HEK293 (cell line): ENCODE data around the gene VAV2.

Experiments used
- CTCF ChIA-PET: fragments of 350-600 bp; formaldehyde crosslinking; extraction: SDS; loops from one replicate; lab custom pipeline; 2021; ENCODE audit warnings: antibody characterized with exemption; lab: Yijun Ruan, JAX
- POLR2A ChIA-PET: fragments of 300-600 bp; formaldehyde crosslinking; extraction: SDS; loops from one replicate; lab custom pipeline; 2020; ENCODE audit warnings: antibody characterized with exemption, inconsistent platforms; lab: Yijun Ruan, JAX
- H3K27ac ChIP-seq: fragments of 200-500 bp; sonication (Bioruptor generic); 2 replicates; pipeline ENCODE4 v1.5.1; 2014; ENCODE audit warnings: low read depth, low read length, control low read depth, inconsistent platforms; ENCODE audit errors: extremely low read depth
- H3K36me3 ChIP-seq, 2 experiments: fragments of 200-500 bp in 1 of 2; sonication (Bioruptor generic) in 1 of 2; 1 replicate in 1 of 2; 2 replicates in 1 of 2; pipeline ENCODE4 v1.5.1; 2014 to 2017; ENCODE audit warnings: inconsistent platforms in 2 of 2, low read length in 2 of 2; ENCODE audit not compliant: control insufficient read depth in 2 of 2, insufficient read depth in 1 of 2
- H3K4me1 ChIP-seq: fragments of 200-500 bp; sonication (Bioruptor generic); 2 replicates; pipeline ENCODE4 v1.5.1; 2014; ENCODE audit warnings: mild to moderate bottlenecking, low read length, inconsistent platforms; ENCODE audit not compliant: control insufficient read depth, insufficient read depth
- H3K4me3 ChIP-seq: 2 replicates; pipeline ENCODE4 v1.5.1; 2011; ENCODE audit warnings: low read depth, mild to moderate bottlenecking, control low read depth, low read length, moderate library complexity
- H3K9me3 ChIP-seq: fragments of 200-500 bp; sonication (Bioruptor generic); 2 replicates; pipeline ENCODE4 v1.5.1; 2014; ENCODE audit warnings: low read depth, low read length, inconsistent platforms; ENCODE audit not compliant: control insufficient read depth, insufficient read depth
- FEZF1 ChIP-seq: fragments of 450-650 bp; formaldehyde crosslinking; IDR thresholded peaks from 2 replicates; pipeline ENCODE4 v1.5.1; 2016; ENCODE audit warnings: missing biosample characterization, missing genetic modification characterization
- KLF16 ChIP-seq: fragments of 450-650 bp; formaldehyde crosslinking; IDR thresholded peaks from 2 replicates; pipeline ENCODE4 v1.5.1; 2017; ENCODE audit warnings: missing biosample characterization, missing genetic modification characterization
- KLF7 ChIP-seq: fragments of 450-650 bp; formaldehyde crosslinking; IDR thresholded peaks from 2 replicates; pipeline ENCODE4 v1.5.1; 2016; ENCODE audit warnings: missing biosample characterization, missing genetic modification characterization, borderline replicate concordance
- KLF8 ChIP-seq: fragments of 450-650 bp; formaldehyde crosslinking; IDR thresholded peaks from 2 replicates; pipeline ENCODE4 v1.5.1; 2016; ENCODE audit warnings: missing biosample characterization, missing genetic modification characterization
- ZBTB44 ChIP-seq: fragments of 450-650 bp; IDR thresholded peaks from 2 replicates; pipeline ENCODE4 v1.5.1; 2018; ENCODE audit warnings: missing biosample characterization, mild to moderate bottlenecking, missing genetic modification characterization
- ZBTB7A ChIP-seq: fragments of 450-650 bp; formaldehyde crosslinking; IDR thresholded peaks from 2 replicates; pipeline ENCODE4 v1.5.1; 2016; ENCODE audit warnings: low read depth, missing biosample characterization, missing genetic modification characterization
- ZFHX2 ChIP-seq: fragments of 450-650 bp; formaldehyde crosslinking; conservative IDR thresholded peaks from 2 replicates; pipeline ENCODE4 v1.5.1; 2016; ENCODE audit warnings: missing biosample characterization, missing genetic modification characterization
- ZFP69B ChIP-seq: fragments of 450-650 bp; formaldehyde crosslinking; IDR thresholded peaks from 2 replicates; pipeline ENCODE4 v1.5.1; 2016; ENCODE audit warnings: missing biosample characterization, missing genetic modification characterization
- ZIC2 ChIP-seq: fragments of 450-650 bp; formaldehyde crosslinking; IDR thresholded peaks from 2 replicates; pipeline ENCODE4 v1.5.1; 2016; ENCODE audit warnings: missing biosample characterization, missing genetic modification characterization
- ZNF10 ChIP-seq: fragments of 450-650 bp; formaldehyde crosslinking; IDR thresholded peaks from 2 replicates; pipeline ENCODE4 v1.5.1; 2017; ENCODE audit warnings: missing biosample characterization, missing genetic modification characterization
- ZNF114 ChIP-seq: fragments of 450-650 bp; formaldehyde crosslinking; IDR thresholded peaks from 2 replicates; pipeline ENCODE4 v1.5.0; 2017; ENCODE audit warnings: missing biosample characterization, missing genetic modification characterization
- ZNF121 ChIP-seq: fragments of 450-650 bp; formaldehyde crosslinking; IDR thresholded peaks from 2 replicates; pipeline ENCODE4 v1.5.1; 2016; ENCODE audit warnings: missing biosample characterization, missing genetic modification characterization
- ZNF157 ChIP-seq: fragments of 450-650 bp; formaldehyde crosslinking; IDR thresholded peaks from 2 replicates; pipeline ENCODE4 v1.5.1; 2016; ENCODE audit warnings: missing biosample characterization, missing genetic modification characterization
- ZNF184 ChIP-seq: fragments of 450-650 bp; IDR thresholded peaks from 2 replicates; pipeline ENCODE4 v1.5.1; 2018; ENCODE audit warnings: missing biosample characterization, mild to moderate bottlenecking, missing genetic modification characterization
- ZNF211 ChIP-seq: fragments of 450-650 bp; formaldehyde crosslinking; IDR thresholded peaks from 2 replicates; pipeline ENCODE4 v1.5.1; 2016; ENCODE audit warnings: low read depth, missing biosample characterization, missing genetic modification characterization
- ZNF391 ChIP-seq: fragments of 450-650 bp; formaldehyde crosslinking; IDR thresholded peaks from 2 replicates; pipeline ENCODE4 v1.5.1; 2016; ENCODE audit warnings: low read depth, missing biosample characterization, missing genetic modification characterization, borderline replicate concordance
- ZNF423 ChIP-seq: fragments of 450-650 bp; formaldehyde crosslinking; IDR thresholded peaks from 2 replicates; pipeline ENCODE4 v1.5.1; 2016; ENCODE audit warnings: missing biosample characterization, missing genetic modification characterization
- ZNF529 ChIP-seq: fragments of 450-650 bp; formaldehyde crosslinking; IDR thresholded peaks from 2 replicates; pipeline ENCODE4 v1.5.1; 2017; ENCODE audit warnings: missing genetic modification characterization, missing biosample characterization; ENCODE audit not compliant: insufficient replicate concordance
- ZNF645 ChIP-seq: fragments of 450-650 bp; formaldehyde crosslinking; IDR thresholded peaks from 2 replicates; pipeline ENCODE4; 2016; ENCODE audit warnings: missing biosample characterization, missing genetic modification characterization
- ZNF677 ChIP-seq: fragments of 450-650 bp; IDR thresholded peaks from 2 replicates; pipeline ENCODE4 v1.5.0; 2018; ENCODE audit warnings: missing biosample characterization, mild to moderate bottlenecking, missing genetic modification characterization, moderate library complexity
- TF ChIP-seq, protein P1 (sequence below): fragments of 450-650 bp; formaldehyde crosslinking; IDR thresholded peaks from 2 replicates; pipeline ENCODE4 v1.5.1; 2016; ENCODE audit warnings: missing biosample characterization, missing genetic modification characterization
- TF ChIP-seq, protein P2 (sequence below): fragments of 450-650 bp; IDR thresholded peaks from 2 replicates; pipeline ENCODE4 v1.5.1; 2018; ENCODE audit warnings: missing biosample characterization, missing genetic modification characterization

The VAV2 gene

DNA sequence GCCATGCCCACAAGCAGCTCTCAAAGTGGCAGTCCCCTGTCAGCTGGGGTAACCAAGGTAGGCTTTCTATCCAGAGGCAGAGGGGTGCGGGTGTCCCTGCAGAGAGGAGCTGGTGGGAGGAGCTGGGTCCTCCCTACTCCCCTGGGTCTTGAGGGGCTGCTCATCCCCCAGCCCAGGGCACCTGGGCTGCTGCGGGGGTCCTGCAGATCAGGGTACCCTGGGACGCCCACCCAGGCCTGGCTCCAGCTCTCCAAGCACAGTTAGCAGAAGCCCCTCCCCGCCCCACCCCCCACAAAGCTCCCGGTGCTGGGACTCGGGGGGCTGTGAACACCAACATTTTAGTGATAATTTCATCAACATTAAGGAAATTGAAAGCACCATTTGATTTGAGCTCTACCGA lies 29.8 kb downstream of the VAV2 start:
- ChIA-PET POLR2A (interaction anchor here (0.6 to 0.7 kb wide), 2 partner anchors 32 to 54 kb away, joined by 3 to 6 read pairs; no protein-coding TSS in a partner anchor), CTCF (interaction anchor here (0.5 to 1.3 kb wide), 3 partner anchors 33 to 217 kb away, joined by 3 to 5 read pairs (median 3); no protein-coding TSS in a partner anchor)
- H3K27ac ChIP-seq, result no peak overlapping the region

DNA sequence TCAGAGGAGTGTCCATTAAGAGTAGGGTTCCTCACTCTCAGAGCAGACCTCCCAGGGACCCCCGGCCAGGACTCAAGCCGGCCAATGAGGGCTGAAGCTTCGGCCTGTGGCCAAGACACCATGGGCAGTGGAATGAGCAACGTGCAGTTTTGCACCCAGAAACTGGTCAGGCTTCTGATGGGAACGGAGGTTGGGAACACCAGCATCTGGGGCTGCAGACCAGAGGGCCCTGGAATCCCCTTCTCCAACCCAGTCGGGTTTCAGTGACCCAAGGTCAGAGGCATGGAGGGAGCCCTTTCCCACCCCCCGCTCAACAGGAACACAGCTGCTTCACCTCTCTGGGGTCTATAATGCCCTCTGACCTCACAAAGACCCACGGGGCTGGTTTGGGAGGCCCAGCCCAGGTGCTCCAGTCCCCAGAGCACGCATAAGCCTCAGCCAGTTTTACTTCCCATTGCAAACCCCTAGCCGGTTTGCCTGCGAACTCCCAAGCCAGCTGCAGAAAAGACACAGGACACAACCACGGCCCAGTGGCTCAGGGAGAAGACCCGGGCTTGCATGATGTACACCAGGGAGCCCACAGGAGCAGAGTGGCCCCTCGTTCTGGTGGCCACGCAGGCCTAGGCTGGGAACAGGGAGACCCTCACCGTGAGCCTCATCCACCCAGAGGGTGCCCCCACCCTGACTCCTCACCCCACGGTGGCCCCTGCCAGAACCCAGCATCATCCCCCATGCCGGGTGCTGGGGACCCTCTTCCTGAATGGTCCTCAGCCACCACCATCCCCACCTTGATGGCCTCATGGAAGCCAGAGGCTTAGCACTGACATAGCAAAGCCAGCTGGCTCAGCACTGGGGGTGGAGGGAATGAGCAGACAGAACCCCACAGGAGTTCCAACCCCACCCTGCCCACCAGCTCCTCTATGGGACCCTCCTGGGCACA lies 30.6 kb downstream of the VAV2 start:
- ChIA-PET CTCF (interaction anchor here (1.3 kb wide), 1 partner anchor 34 kb away, joined by 5 read pairs; no protein-coding TSS in a partner anchor), POLR2A (no interaction called here)
- Histone ChIP-seq H3K36me3 (no peaks in the 10 kb centered on the region), H3K4me1 (no peaks in the 10 kb centered on the region), H3K4me3 (no peak overlapping the region), H3K27ac (no peak overlapping the region), H3K9me3 (no peaks in the 10 kb centered on the region)
- TF ChIP-seq FEZF1 (tag by site-specific recombination), result no peak
- no peak for TF ChIP-seq ZFHX2
- no peak for TF ChIP-seq ZNF529
- no peak for TF ChIP-seq ZNF121 (tag by site-specific recombination)
- no peak for TF ChIP-seq ZBTB7A (tag by site-specific recombination)
- TF ChIP-seq ZNF157 (tag by site-specific recombination), result no peak
- no peak for TF ChIP-seq ZFP69B
- TF ChIP-seq ZNF423 (tag by site-specific recombination), result no peak
- TF ChIP-seq, protein P1, sequence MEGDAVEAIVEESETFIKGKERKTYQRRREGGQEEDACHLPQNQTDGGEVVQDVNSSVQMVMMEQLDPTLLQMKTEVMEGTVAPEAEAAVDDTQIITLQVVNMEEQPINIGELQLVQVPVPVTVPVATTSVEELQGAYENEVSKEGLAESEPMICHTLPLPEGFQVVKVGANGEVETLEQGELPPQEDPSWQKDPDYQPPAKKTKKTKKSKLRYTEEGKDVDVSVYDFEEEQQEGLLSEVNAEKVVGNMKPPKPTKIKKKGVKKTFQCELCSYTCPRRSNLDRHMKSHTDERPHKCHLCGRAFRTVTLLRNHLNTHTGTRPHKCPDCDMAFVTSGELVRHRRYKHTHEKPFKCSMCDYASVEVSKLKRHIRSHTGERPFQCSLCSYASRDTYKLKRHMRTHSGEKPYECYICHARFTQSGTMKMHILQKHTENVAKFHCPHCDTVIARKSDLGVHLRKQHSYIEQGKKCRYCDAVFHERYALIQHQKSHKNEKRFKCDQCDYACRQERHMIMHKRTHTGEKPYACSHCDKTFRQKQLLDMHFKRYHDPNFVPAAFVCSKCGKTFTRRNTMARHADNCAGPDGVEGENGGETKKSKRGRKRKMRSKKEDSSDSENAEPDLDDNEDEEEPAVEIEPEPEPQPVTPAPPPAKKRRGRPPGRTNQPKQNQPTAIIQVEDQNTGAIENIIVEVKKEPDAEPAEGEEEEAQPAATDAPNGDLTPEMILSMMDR (tag by site-specific recombination), result no peak
- TF ChIP-seq ZNF677 (tag by site-specific recombination), result no peak
- no peak for TF ChIP-seq ZBTB44
- no peak for TF ChIP-seq KLF7 (tag by site-specific recombination)
- no peak for TF ChIP-seq ZNF211 (tag by site-specific recombination)

More for the DNA sequence above, 29.8 kb downstream of the VAV2 start:
- H3K4me3 ChIP-seq, result no peak overlapping the region
- no peaks in the 10 kb centered on the region for H3K4me1 ChIP-seq
- TF ChIP-seq ZNF114 (tag by site-specific recombination) (no peak), ZNF645 (no peak), KLF8 (no peak), ZIC2 (tag by site-specific recombination) (no peak), ZFP69B (no peak), ZNF184 (tag by site-specific recombination) (no peak), ZNF391 (tag by site-specific recombination) (no peak), KLF16 (tag by site-specific recombination) (no peak), ZNF10 (tag by site-specific recombination) (no peak)
- TF ChIP-seq, protein P2, sequence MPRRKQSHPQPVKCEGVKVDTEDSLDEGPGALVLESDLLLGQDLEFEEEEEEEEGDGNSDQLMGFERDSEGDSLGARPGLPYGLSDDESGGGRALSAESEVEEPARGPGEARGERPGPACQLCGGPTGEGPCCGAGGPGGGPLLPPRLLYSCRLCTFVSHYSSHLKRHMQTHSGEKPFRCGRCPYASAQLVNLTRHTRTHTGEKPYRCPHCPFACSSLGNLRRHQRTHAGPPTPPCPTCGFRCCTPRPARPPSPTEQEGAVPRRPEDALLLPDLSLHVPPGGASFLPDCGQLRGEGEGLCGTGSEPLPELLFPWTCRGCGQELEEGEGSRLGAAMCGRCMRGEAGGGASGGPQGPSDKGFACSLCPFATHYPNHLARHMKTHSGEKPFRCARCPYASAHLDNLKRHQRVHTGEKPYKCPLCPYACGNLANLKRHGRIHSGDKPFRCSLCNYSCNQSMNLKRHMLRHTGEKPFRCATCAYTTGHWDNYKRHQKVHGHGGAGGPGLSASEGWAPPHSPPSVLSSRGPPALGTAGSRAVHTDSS, result no peak
- no peaks in the 10 kb centered on the region for H3K36me3 ChIP-seq
- no peaks in the 10 kb centered on the region for H3K9me3 ChIP-seq
